PC-3 (cell line): ENCODE results near the gene TMEM232.

ENCODE experiments used
- CTCF ChIP-seq: fragments of 300-600 bp; sonication (generic); conservative IDR thresholded peaks from 2 replicates; pipeline ENCODE4 v1.5.1; 2017; ENCODE audit warnings: antibody characterized with exemption, low read depth, mild to moderate bottlenecking, low read length
- EZH2 ChIP-seq: fragments of 300-600 bp; sonication (generic); IDR thresholded peaks from one replicate; pipeline ENCODE4 v1.6.1; 2017; ENCODE audit warnings: antibody characterized with exemption, mild to moderate bottlenecking, low read length; ENCODE audit not compliant: unreplicated experiment
- EZH2phosphoT487 ChIP-seq: fragments of 300-600 bp; sonication (generic); IDR thresholded peaks from 2 replicates; pipeline ENCODE4 v1.6.1; 2018; ENCODE audit warnings: mild to moderate bottlenecking, antibody characterized with exemption, low read length, borderline replicate concordance

- TF ChIP-seq CTCF: no peak
- TF ChIP-seq EZH2phosphoT487: no peak
- TF ChIP-seq EZH2: no peak
Measured at GRCh38 chr5:110754181-110754580, 27.7 kb upstream of the TMEM232 start.
